HuH-7 (cell line): ENCODE measurements around the gene MYL5.

ENCODE experiments used
- DNase-seq: peaks from one replicate; pipeline ENCODE4 v3.0.0; 2011; ENCODE audit warnings: low spot score

Gene MYL5

DNA sequence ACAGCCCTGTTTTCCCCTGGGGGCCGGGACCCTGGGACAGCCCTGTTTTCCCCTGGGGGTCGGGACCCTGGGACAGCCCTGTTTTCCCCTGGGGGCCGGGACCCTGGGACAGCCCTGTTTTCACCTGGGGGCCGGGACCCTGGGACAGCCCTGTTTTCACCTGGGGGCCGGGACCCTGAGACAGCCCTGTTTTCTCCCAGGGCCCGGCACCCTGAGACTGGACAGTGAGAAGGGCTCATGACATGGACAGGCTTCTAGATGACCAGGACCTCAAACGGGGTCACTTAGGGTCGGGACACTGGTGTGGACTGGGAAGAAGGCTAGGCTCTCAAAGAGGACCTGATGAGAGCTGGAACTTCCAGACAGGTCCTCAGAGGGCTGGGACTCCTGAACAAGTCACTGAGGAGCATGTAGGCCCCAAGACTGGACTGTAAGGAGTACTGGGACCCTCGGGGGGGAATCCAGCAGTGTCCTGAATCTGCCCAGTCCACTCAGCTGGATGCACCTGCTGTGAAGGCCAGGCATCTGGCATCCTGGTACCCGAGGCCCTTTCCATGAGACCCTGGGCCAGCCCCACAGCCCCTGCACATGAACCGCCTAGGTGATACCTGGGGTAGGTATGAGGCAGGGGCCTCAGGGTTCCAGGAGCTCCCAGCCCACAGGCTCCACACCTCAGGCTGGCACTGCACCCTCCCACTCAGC is 33.7 kb downstream of the MYL5 start:
- DNase-seq: no peak

DNA sequence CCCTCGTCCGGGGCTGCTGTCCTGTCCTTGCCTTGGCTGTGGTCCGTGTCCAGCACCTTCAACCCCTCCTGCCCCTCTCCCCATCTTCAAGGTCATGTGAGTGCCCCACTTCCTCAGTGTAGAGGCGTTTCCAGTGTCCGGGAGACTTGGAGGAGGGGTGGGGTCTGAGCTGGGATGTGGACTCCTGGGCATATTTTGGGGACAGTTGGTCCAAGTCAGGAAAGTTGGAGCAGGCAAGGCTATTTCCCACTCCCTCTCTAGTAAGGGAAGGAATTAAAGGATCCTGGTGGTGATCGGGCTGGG is 34.2 kb downstream of the MYL5 start:
- no peak for DNase-seq

GRCh38 chr4:709348-709747 is 35.0 kb downstream of the MYL5 start:
- DNase-seq: no peak

GRCh38 chr4:710116-710515 is 35.8 kb downstream of the MYL5 start:
- no peak for DNase-seq

DNA sequence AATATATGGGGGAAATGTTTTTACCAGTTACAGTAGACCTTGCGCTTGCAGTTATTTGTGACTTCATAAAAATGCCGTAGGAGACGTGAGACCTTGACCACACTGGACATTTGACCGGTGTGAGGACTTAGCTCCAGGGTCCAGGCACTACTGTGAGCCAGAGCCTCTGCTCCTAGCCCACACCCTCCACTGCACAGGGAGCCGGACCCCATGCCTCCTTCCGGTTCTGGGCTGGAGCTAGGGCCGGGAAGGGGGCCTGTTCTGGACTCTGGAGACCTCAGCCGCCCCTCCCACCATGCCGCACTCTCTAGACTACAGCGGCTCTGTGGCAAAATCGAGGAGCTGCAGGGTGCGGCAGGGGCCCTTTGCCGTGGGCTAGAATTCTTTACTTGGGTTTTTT is 36.6 kb downstream of the MYL5 start:
- no peak for DNase-seq

GRCh38 chr4:712093-712492 is 37.8 kb downstream of the MYL5 start:
- DNase-seq: no peak

- DNase-seq: no peak
Observed at GRCh38 chr4:712916-713632, 38.7 kb downstream of the MYL5 start.

DNA sequence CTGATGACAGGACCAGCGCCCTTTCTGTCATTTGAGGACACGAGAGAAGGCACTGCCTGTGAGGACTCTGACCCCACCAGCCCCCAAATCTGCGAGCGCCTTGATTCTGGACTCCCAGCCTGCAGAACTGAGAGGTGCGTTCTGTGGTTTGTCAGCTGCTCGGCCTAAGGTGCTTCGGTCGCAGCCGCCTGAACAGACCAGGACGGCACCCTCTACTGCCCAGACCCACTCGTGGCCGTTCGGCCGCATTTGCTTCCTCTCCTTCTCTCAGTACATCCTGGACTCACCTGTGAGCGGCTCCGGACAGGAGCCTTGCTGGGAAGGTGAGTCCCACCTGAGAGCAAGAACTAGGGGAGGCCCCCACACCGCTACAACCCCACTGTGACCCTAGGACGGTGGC is 39.7 kb downstream of the MYL5 start:
- no peak for DNase-seq

DNA sequence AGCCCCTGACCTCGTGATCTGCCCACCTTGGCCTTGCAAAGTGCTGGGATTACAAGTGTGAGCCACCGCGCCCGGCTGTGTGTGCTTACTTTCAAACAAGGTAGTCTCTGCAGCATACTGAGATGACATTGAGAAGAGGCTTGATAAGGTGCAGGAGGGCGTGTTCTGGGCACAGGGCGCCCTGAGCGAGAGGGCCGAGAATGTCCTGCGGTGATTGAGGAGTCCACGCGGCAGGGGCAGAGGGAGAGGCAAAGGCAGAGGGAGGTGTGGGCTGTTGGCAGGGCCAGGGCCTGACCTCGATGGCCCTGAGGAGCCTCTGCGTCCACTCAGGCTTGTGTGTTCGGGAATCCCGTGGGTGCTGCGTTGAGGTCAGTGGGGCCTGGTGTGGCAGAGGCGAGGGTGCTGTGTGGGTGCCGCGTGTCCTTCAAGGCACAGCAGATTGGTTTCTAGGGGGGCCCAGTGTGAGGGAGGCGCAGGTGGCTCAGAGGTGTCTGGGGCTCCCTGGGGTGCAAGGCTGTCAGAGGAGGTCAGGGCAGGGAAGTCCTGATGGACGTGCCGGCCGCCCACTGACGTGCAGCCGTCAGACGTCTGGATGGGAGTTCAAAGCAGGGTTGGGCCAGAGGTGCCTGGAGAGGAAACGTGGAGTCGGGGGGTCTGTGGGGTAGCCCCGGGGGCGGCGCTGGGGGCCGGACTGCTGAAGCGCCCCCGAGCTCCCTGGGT is 43.4 kb downstream of the MYL5 start:
- no peak for DNase-seq

DNA sequence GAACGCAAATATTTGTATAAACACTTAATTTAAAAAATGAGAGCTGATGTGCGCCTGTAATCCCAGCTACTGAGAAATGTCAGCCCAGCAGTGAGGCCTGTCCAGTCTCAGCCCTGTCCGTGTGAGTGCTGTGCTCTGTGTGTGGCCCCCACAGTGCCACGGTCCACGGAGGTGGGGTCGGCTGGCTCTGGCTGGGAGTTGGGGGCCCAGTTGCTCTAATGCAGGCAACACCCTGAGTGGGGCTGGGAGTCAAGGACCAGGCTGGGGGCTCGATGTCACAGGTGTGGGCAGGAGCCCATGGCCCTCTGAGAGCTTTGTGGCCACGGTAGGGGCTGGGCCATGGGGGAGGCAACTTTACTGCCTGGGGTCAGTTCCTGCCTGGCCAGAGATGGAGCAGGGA is 44.1 kb downstream of the MYL5 start:
- DNase-seq: no peak

DNA sequence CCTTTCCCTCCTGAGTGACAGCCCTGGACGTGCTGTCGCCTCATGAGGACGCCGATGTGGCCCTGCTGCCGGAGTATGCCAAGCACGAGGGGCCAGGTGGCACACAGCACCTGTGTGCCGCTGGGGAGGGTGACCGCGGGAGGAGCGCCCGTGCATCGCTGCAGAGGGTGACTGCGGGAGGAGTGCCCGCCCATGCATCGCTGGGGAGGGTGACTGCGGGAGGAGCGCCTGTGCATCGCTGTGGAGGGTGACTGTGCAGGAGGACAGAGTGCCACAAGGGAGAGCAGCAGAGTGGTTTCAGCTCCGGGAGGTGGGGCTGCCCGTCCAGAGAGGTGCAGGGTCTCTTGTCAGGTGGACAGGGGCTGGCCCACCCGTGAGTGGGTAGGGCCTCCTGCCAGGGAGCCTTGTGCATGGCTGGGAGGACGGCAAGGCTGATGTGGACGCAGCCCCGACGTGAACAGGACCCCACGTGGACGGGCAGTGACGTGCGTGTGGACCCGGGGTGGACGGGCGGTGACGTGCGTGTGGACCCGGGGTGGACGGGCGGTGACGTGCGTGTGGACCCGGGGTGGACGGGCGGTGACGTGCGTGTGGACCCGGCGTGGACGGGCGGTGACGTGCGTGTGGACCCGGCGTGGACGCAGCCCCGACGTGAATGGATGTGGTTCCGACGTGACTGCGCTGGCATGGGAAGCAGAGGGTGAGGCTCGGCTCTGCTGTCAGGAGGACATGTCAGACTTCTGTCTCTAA is 45.9 kb downstream of the MYL5 start:
- no peak for DNase-seq

- no peak for DNase-seq
Observed at GRCh38 chr4:721261-722168, 47.2 kb downstream of the MYL5 start.

DNA sequence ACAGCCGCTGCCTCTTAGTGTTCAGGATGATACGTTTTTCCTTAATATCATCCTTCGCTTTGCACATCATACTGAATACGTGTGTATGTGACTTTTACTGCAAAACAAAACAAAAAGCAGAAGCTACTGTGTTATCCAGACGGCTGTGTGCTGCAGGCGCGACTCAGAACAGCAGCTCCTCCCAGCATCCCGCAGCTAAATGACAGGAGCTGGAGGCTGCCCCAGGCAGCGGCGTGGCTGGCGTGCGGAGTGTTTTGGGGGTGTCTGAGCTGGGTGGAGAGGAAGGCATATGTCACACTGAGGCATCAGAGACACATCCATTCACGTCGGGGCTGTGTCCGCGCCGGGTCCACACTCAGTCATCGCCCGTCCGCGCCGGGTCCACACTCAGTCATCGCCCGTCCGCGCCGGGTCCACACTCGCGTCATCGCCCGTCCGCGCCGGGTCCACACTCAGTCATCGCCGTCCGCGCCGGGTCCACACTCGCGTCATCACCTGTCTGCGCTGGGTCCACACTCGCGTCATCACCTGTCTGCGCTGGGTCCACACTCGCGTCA is 47.9 kb downstream of the MYL5 start:
- no peak for DNase-seq

DNA sequence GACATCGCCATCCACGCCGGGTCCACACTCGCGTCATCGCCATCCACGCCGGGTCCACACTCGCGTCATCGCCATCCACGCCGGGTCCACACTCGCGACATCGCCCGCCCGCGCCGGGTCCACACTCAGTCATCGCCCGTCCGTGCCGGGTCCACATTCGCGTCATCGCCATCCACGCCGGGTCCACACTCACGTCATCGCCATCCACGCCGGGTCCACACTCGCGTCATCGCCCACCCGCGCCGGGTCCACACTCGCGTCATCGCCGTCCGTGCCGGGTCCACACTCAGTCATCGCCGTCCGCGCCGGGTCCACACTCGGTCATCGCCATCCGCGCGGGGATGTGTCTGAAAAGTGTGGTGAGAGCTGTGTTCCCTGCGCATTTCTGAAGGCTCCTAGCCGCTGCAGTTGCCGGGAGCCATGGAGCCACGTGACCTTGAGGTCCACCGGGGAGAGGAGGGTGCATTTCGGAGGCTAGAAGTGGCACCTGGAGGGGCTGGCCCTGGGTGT is 48.6 kb downstream of the MYL5 start:
- DNase-seq: no peak

DNA sequence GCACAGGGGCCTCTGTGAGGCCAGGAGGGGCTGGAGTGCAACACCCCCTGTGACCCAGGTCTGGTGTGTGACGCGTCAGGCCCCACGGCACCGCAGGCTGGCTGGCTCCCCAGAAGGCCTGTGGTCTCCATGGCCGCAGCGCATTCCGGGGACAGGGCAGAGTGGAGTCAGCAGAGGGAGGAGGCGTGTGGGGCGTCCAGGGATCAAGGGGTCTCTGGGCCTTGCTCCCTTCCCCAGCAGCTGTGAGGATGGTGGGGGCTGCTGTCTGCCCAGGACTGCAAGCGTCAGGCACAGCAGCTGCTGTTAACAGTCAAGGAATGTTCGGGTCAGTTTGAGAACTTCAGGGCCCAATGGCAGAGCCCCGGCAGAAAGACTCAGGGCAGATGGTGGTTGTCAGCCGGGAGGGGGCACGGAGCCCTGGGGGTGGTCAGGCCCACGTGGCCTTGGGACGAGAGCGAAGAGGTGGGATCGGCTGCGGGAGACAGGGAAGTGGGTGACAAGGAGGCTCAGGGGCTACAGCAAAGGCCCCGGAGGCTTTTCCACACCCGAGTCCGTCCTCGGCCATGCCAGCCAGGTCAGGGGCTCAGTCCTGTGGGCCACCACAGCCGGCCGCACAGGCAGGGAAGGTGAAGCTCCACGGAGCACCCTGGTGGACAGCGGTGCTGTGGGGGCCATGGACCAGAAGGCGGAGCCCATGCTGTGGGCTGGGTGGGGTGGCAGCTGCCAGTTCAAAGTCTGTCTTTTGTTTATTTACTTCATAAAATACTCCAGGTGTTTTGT is 49.6 kb downstream of the MYL5 start:
- no peak for DNase-seq

- no peak for DNase-seq
Observed at GRCh38 chr4:725391-726234, 51.3 kb downstream of the MYL5 start.

DNA sequence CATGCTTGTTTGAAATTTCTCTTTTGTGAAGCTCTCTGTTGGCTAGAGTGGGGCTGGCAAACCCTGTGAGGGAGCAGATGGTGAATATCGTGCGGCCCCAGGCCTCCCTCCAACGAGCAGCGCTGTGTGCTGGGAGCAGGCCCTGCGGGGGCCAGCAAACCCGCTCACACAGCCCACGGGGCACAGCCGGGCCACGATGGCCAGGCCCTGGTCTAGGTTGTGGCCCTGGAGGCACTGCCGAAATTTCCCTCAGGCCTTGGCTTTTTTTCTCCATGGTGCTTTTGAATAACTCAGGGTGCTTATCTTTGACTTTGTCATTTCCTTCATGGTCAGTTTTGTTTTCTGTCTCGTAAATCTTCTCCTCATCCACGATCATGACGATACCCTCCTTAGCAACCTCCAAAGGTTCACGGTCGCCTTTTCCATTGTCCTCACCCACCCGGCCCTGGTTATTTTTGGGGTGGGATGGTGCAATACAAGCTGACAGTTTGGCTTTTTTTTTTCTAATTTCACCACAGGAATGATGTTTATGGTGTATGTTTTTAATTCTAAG is 52.0 kb downstream of the MYL5 start:
- no peak for DNase-seq

- DNase-seq: no peak
Observed at GRCh38 chr4:726838-727237, 52.5 kb downstream of the MYL5 start.

DNA sequence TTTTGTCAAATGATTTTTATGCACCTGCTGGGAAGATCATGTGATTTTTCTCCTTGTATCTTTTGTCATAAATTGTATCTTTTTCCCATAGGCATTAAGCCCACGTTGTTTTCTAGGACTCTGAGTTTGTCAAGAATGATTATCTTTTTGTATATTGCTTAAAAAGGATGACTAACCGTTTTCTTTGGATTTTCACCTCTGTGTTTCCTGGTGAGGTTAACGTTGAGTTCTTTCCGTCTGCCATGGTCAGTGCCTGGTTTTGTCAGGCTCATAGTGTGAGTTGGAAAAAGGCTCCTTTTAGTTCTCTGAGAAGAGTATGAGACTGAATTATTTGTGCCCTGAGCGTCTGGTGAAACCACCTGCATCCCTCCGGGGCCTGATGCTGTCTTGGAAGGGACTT is 53.2 kb downstream of the MYL5 start:
- no peak for DNase-seq
